Measurements from ENCODE around the gene N4BP2L2.
A peak's percentile ranks its signal among the peaks of the same experiment; 100 is the strongest.

N4BP2L2 gene

GRCh38 chr13:32428581-32429432, 109.8 kb downstream of the N4BP2L2 start:
- peak overlapping the region; percentile 61 for H3K4me3 ChIP-seq (replicated peaks; ENCODE audit: low read depth, low read length)
- no peak for DNase-seq (ENCODE audit: low read depth)
- TF ChIP-seq, protein P1, sequence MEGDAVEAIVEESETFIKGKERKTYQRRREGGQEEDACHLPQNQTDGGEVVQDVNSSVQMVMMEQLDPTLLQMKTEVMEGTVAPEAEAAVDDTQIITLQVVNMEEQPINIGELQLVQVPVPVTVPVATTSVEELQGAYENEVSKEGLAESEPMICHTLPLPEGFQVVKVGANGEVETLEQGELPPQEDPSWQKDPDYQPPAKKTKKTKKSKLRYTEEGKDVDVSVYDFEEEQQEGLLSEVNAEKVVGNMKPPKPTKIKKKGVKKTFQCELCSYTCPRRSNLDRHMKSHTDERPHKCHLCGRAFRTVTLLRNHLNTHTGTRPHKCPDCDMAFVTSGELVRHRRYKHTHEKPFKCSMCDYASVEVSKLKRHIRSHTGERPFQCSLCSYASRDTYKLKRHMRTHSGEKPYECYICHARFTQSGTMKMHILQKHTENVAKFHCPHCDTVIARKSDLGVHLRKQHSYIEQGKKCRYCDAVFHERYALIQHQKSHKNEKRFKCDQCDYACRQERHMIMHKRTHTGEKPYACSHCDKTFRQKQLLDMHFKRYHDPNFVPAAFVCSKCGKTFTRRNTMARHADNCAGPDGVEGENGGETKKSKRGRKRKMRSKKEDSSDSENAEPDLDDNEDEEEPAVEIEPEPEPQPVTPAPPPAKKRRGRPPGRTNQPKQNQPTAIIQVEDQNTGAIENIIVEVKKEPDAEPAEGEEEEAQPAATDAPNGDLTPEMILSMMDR (IDR thresholded peaks at IDR 0.05; ENCODE audit: low read length, missing control alignments) = no peak

GRCh38 chr13:32427852-32428580, 110.6 kb downstream of the N4BP2L2 start, which contains the start of gene N4BP2L1:
TSS of gene N4BP2L1 (minus strand) at chr13:32428130. CDS start at chr13:32428082, 48 bp downstream.
- DNase-seq (ENCODE audit: low read depth) = peak; percentile 51
- TF ChIP-seq, protein P1 (IDR thresholded peaks at IDR 0.05; ENCODE audit: low read length, missing control alignments) = no peak
- peak within 1 kb of the TSS; percentile 61 for H3K4me3 ChIP-seq (replicated peaks; ENCODE audit: low read depth, low read length)

DNA sequence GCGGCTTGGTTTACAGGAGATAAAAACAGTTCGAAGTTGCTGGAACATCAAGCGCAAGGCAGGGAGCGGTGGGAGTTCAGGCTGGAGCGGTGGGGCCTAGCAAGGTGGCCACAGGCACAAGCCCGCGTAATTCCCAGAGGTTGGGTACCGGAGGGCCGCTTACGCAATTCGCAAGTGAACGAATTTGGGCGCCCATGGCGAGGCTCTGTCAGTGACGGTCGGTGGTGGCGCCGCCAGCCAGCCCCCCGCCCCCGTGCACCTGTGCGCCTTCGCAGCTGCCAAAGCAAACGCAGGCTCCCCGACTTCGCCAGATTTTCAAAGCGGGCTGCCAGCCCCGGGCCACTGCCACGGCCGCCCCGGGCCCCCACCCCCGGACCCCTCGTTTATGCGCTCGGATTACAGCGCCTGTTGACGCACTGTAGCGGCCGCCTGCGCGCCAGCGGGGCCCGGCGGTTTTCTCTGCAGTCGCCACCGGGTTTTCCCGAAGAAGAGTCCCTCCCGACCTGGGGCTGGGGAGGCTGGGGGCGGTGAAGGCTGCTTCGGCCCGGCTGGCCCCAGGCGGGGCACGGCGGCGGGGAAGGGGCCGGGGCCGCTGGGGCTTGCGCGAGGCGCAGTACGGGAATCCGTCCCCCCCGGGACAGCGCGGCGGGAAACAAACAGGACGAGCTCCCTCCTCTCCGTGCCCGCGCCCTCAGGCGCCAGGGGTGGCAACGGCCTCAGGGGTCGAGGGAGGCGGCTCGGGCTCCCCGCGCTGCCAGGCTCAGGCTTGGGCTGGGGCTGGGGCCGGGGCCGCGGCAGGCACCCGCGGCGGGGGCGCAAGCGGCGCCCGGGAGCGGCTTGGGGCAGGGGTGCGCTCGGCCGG, 111.4 kb downstream of the N4BP2L2 start:
- TF ChIP-seq, protein P1 (IDR thresholded peaks at IDR 0.05; ENCODE audit: low read length, missing control alignments) = no peak
- H3K4me3 ChIP-seq (replicated peaks; ENCODE audit: low read depth, low read length) = peak overlapping the region; percentile 61
- DNase-seq (ENCODE audit: low read depth) = no peak

DNA sequence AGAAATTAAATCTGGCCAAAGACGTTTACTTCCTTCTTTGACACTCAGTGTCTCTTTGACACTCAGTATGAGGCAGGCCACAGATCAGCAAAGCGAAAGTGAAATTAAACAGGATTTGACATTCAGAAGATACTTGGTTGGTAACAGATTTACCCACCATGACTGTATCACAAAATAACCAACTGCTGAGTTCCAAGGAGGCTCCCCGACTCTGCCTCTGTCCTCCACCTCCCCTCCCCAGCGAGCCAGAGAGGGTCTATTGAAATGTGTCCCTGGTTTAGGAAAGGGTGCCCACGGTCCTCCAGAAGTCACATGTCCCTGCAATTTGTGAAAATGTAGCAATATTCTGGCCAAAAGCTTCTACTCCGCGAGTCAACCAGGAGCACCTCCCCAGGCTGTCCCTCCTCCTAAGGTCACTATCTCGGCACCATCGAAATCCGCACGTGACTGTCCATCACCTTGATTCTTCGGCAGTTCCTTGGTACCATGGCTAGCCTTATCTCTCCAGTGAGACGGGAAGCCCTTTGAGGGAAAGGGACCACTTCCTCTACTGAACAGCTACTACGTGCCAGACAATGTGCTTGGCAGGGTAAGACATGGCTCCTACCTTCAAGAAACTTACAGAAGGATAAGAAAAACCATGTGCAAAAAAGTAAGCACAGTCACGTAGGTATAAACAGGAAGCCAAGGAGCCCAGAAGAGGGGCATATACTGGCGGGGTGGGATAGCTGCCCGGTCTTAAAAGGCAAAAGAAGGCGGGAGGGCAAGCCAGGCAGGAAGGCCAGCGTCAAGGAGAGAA, 112.2 kb downstream of the N4BP2L2 start:
- DNase-seq (ENCODE audit: low read depth) = no peak
- peak overlapping the region; percentile 61 for H3K4me3 ChIP-seq (replicated peaks; ENCODE audit: low read depth, low read length)
- TF ChIP-seq, protein P1 (IDR thresholded peaks at IDR 0.05; ENCODE audit: low read length, missing control alignments) = no peak

- no peak for DNase-seq (ENCODE audit: low read depth)
- TF ChIP-seq, protein P1 (IDR thresholded peaks at IDR 0.05; ENCODE audit: low read length, missing control alignments) = no peak
- no peak overlapping the region for H3K4me3 ChIP-seq (replicated peaks; ENCODE audit: low read depth, low read length)
Observed at GRCh38 chr13:32425158-32425557, 113.4 kb downstream of the N4BP2L2 start.

- H3K4me3 ChIP-seq (replicated peaks; ENCODE audit: low read depth, low read length) = no peak overlapping the region
- TF ChIP-seq, protein P1 (IDR thresholded peaks at IDR 0.05; ENCODE audit: low read length, missing control alignments) = no peak
- no peak for DNase-seq (ENCODE audit: low read depth)
Observed at GRCh38 chr13:32423592-32423991, 115.0 kb downstream of the N4BP2L2 start.
